ENCODE data around the gene PHC1. TPM values are rescaled to one million over a fixed set of nuclear protein-coding genes. Genes with fewer than 3 reads are reported as not detected.
"Not testable (repeated sequence)": the region's sequence is repeated elsewhere in the genome, so short reads cannot be mapped to it uniquely, and the experiment has no call there.

PHC1 gene
- total RNA-seq, 2 experiments from 2014 or later = 21.6 to 24.0 TPM

- H3K9me3 Mint-ChIP-seq = no peaks in the 10 kb centered on the region
- intact Hi-C loops (cut with micrococcal nuclease) = no loop called here
- ChIA-PET POLR2A (interaction anchor here (0.6 kb wide), 1 partner anchor 940 kb away, joined by 4 read pairs; no protein-coding TSS in a partner anchor), CTCF (interaction anchor here (0.7 to 2.4 kb wide), 10 partner anchors 8 to 1599 kb away, joined by 3 to 11 read pairs (median 4); no protein-coding TSS in a partner anchor)
- peak; percentile 21 for DNase-seq
- no peak overlapping the region for H3K27ac Mint-ChIP-seq
- H3K4me3 Mint-ChIP-seq = no peak overlapping the region
- H3K4me1 Mint-ChIP-seq (ENCODE audit: low read depth) = peaks cover 7% of the 10 kb centered on the region
- no peaks in the 10 kb centered on the region for H3K36me3 Mint-ChIP-seq
- no peaks in the 10 kb centered on the region for H3K27me3 Mint-ChIP-seq
Measured at GRCh38 chr12:8912914-8913313, 1.4 kb upstream of the PHC1 start.

DNA sequence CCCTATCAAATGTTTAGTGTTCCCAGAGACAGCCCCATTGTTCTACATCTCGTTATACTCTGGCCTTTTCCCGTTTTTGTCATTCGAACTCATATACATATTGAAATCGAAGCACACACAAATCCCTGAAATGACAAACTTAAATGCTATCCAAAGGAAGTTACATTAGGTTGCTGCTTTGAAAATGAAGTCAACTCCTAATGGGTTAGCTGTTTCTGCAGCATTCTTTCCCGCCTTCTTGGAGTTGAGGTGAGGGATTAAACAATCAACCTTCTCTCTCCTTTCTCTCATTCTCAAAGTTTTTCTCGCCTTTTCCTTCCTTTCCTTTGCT is 642 bp upstream of the PHC1 start:
- H3K36me3 Mint-ChIP-seq = no peaks in the 10 kb centered on the region
- peak overlapping the region; percentile 78 for H3K4me3 Mint-ChIP-seq
- ChIA-PET CTCF (interaction anchor here (0.7 to 2.7 kb wide), 8 partner anchors 23 to 136 kb away, joined by 3 to 16 read pairs (median 5); partner anchors contain the start of gene M6PR), POLR2A (interaction anchor here (1.5 to 1.7 kb wide), 2 partner anchors 35 to 36 kb away, joined by 4 to 8 read pairs; partner anchors contain the start of gene M6PR)
- H3K27me3 Mint-ChIP-seq = no peaks in the 10 kb centered on the region
- peak overlapping the region; percentile 84 for H3K27ac Mint-ChIP-seq
- no peak for DNase-seq
- no peaks in the 10 kb centered on the region for H3K9me3 Mint-ChIP-seq
- H3K4me1 Mint-ChIP-seq (ENCODE audit: low read depth) = peaks cover 7% of the 10 kb centered on the region
- intact Hi-C loops (cut with micrococcal nuclease) = loop anchor here (1.0 kb wide), 1 partner anchor 36 kb away; the partner anchor contains the start of gene M6PR

GRCh38 chr12:8914716-8915526 is 612 bp downstream of the PHC1 start:
- no peak overlapping the region for H3K27ac Mint-ChIP-seq
- ChIA-PET POLR2A (interaction anchor here (0.9 to 1.7 kb wide), 3 partner anchors 32 to 35 kb away, joined by 3 to 8 read pairs (median 4); partner anchors contain the start of gene M6PR), CTCF (interaction anchor here (1.0 to 2.7 kb wide), 6 partner anchors 25 to 135 kb away, joined by 4 to 16 read pairs (median 5); partner anchors contain the start of gene M6PR)
- H3K4me1 Mint-ChIP-seq (ENCODE audit: low read depth) = peaks cover 7% of the 10 kb centered on the region
- no peak overlapping the region for H3K4me3 Mint-ChIP-seq
- intact Hi-C loops (cut with micrococcal nuclease) = loop anchor here (1.0 kb wide), 1 partner anchor 34 kb away; the partner anchor contains the start of gene M6PR
- H3K27me3 Mint-ChIP-seq = no peaks in the 10 kb centered on the region
- H3K36me3 Mint-ChIP-seq = peaks cover 2% of the 10 kb centered on the region
- peak; percentile 74 for DNase-seq
- no peaks in the 10 kb centered on the region for H3K9me3 Mint-ChIP-seq

DNA sequence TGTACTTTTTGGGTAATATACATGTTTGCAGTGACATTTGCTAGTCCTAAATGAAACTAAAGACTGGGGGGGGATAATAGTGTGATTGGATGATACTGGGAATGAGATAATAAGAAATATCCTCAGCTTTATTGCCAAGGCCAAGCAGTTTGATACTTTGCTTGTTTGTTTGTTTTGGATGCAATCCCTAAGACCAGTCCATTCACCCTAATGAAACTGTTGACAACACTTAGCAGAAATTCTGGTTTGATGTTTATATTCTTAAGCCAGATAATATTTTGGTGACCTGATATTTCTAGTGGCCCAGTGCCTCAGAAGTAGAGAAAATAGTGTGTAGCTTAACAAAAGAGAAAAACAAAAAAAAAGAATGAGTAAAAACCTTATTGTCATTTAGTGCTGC is 1.8 kb downstream of the PHC1 start:
- no peak overlapping the region for H3K4me3 Mint-ChIP-seq
- H3K36me3 Mint-ChIP-seq = peaks cover 4% of the 10 kb centered on the region
- H3K4me1 Mint-ChIP-seq (ENCODE audit: low read depth) = peaks cover 7% of the 10 kb centered on the region
- no peak overlapping the region for H3K27ac Mint-ChIP-seq
- no peaks in the 10 kb centered on the region for H3K9me3 Mint-ChIP-seq
- ChIA-PET CTCF (interaction anchor here (0.9 to 2.7 kb wide), 3 partner anchors 26 to 135 kb away, joined by 3 to 16 read pairs (median 7); partner anchors contain the start of gene M6PR), POLR2A (interaction anchor here (1.0 kb wide), 1 partner anchor 34 kb away, joined by 3 read pairs; the partner anchor contains the start of gene M6PR)
- intact Hi-C loops (cut with micrococcal nuclease) = no loop called here
- H3K27me3 Mint-ChIP-seq = no peaks in the 10 kb centered on the region
- no peak for DNase-seq

GRCh38 chr12:8917031-8917430 is 2.7 kb downstream of the PHC1 start:
- no peak for DNase-seq
- Mint-ChIP-seq H3K4me3 (no peak overlapping the region), H3K27ac (no peak overlapping the region), H3K4me1 (ENCODE audit: low read depth) (peaks cover 7% of the 10 kb centered on the region), H3K27me3 (no peaks in the 10 kb centered on the region), H3K9me3 (no peaks in the 10 kb centered on the region), H3K36me3 (peaks cover 8% of the 10 kb centered on the region)
- ChIA-PET CTCF (interaction anchor here (0.9 to 2.1 kb wide), 4 partner anchors 19 to 132 kb away, joined by 3 to 7 read pairs (median 4); partner anchors contain the start of gene M6PR), POLR2A (interaction anchor here (1.0 kb wide), 1 partner anchor 33 kb away, joined by 3 read pairs; the partner anchor contains the start of gene M6PR)
- intact Hi-C loops (cut with micrococcal nuclease) = no loop called here

DNA sequence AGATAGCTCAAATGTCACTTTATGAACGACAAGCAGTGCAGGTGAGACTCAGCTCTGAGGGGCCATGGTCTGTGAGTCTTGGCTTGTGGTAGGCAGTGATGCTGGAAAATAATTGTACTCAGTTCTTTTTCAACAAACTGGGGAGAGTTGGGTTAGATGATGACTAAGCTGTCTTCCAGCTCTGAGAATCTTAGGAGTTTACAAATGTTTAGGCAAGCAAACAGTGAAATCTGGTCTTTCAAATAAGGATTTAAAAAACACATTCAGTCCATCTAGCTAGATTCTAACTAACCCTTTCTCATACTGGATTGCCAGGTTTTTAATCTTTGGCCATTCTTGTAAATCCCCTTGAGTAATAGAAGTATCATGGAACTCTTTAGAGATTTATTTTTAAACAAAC is 3.4 kb downstream of the PHC1 start:
- CTCF ChIA-PET = interaction anchor here (1.1 to 2.1 kb wide), 3 partner anchors 18 to 132 kb away, joined by 3 to 7 read pairs (median 5); no protein-coding TSS in a partner anchor
- no peaks in the 10 kb centered on the region for H3K27me3 Mint-ChIP-seq
- intact Hi-C loops (cut with micrococcal nuclease) = no loop called here
- peaks cover 11% of the 10 kb centered on the region for H3K36me3 Mint-ChIP-seq
- H3K4me3 Mint-ChIP-seq = no peak overlapping the region
- POLR2A ChIA-PET = no interaction called here
- no peak overlapping the region for H3K27ac Mint-ChIP-seq
- DNase-seq = no peak
- H3K9me3 Mint-ChIP-seq = no peaks in the 10 kb centered on the region
- peaks cover 7% of the 10 kb centered on the region for H3K4me1 Mint-ChIP-seq (ENCODE audit: low read depth)

- intact Hi-C loops (cut with micrococcal nuclease); H3K9me3 Mint-ChIP-seq; H3K4me3 Mint-ChIP-seq; DNase-seq; H3K4me1 Mint-ChIP-seq (ENCODE audit: low read depth); H3K27ac Mint-ChIP-seq; H3K27me3 Mint-ChIP-seq: not testable (repeated sequence)
- ChIA-PET POLR2A (interaction anchor here (1.2 kb wide), 1 partner anchor 30 kb away, joined by 4 read pairs; the partner anchor contains the start of gene M6PR), CTCF (interaction anchor here (0.6 to 1.8 kb wide), 3 partner anchors 7 to 130 kb away, joined by 3 to 4 read pairs (median 4); no protein-coding TSS in a partner anchor)
- peaks cover 11% of the 10 kb centered on the region for H3K36me3 Mint-ChIP-seq
Measured at GRCh38 chr12:8919643-8920042, 5.3 kb downstream of the PHC1 start.

DNA sequence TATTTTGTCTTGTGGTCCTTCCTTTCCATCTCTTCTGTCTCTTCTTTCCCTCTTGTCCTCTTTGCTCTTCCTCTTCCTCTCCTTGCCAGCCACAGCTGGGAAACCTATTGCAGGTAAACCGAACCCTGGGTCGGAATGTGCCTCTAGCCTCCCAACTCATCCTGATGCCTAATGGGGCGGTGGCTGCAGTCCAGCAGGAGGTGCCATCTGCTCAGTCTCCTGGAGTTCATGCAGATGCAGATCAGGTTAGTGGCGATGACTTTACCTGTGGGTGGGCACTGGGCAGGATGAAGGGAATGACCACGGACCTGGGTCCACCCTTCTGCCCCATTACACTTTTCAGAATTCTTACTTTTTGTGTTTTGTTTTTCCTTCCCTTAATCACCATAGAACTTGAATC is 8.2 kb downstream of the PHC1 start:
- CTCF ChIA-PET = interaction anchor here (1.1 to 1.2 kb wide), 2 partner anchors 127 to 128 kb away, joined by 3 to 4 read pairs; no protein-coding TSS in a partner anchor
- H3K4me1 Mint-ChIP-seq (ENCODE audit: low read depth) = no peaks in the 10 kb centered on the region
- no peak overlapping the region for H3K27ac Mint-ChIP-seq
- no peak for DNase-seq
- H3K36me3 Mint-ChIP-seq = peaks cover 11% of the 10 kb centered on the region
- no peak overlapping the region for H3K4me3 Mint-ChIP-seq
- intact Hi-C loops (cut with micrococcal nuclease) = no loop called here
- POLR2A ChIA-PET = no interaction called here
- H3K27me3 Mint-ChIP-seq = no peaks in the 10 kb centered on the region
- H3K9me3 Mint-ChIP-seq = no peaks in the 10 kb centered on the region

DNA sequence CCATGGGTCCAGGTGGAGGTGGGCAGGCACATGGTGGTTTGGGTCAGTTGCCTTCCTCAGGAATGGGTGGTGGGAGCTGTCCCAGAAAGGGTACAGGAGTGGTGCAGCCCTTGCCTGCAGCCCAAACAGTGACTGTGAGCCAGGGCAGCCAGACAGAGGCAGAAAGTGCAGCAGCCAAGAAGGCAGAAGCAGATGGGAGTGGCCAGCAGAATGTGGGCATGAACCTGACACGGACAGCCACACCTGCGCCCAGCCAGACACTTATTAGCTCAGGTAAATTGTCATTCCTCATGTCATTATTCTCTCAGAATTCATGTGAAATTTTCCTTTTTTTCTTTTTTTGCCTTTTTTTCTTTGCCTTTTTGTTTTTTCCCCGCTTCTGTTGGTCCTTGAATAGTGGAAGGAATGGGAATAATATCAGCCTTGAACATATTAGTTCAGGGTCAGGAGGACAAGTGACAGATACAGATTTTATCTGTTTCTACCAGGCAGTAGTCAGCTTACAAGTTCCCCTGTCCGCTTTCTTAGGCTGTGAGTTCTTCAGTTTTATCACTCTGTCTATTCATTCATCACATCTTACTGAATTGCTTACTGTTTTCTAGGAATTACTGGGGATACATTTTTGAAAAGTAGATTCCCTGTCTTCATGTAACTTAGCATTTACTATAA is 16.5 kb downstream of the PHC1 start:
- POLR2A ChIA-PET = interaction anchor here (0.6 kb wide), 1 partner anchor 21 kb away, joined by 3 read pairs; no protein-coding TSS in a partner anchor
- DNase-seq; H3K9me3 Mint-ChIP-seq; H3K27ac Mint-ChIP-seq; CTCF ChIA-PET; H3K4me3 Mint-ChIP-seq; intact Hi-C loops (cut with micrococcal nuclease); H3K4me1 Mint-ChIP-seq (ENCODE audit: low read depth); H3K27me3 Mint-ChIP-seq: not testable (repeated sequence)
- H3K36me3 Mint-ChIP-seq = peaks cover 12% of the 10 kb centered on the region

DNA sequence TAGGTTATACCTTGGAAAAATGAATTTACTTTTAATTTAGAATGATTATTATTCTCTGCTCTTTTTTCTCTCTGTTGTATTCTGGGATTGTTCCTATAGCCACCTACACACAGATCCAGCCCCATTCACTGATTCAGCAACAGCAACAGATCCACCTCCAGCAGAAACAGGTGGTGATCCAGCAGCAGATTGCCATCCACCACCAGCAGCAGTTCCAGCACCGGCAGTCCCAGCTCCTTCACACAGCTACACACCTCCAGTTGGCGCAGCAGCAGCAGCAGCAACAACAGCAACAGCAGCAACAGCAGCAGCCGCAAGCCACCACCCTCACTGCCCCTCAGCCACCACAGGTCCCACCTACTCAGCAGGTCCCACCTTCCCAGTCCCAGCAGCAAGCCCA is 18.2 kb downstream of the PHC1 start:
- H3K4me3 Mint-ChIP-seq; DNase-seq; H3K9me3 Mint-ChIP-seq; H3K4me1 Mint-ChIP-seq (ENCODE audit: low read depth); POLR2A ChIA-PET; intact Hi-C loops (cut with micrococcal nuclease); H3K27ac Mint-ChIP-seq; H3K27me3 Mint-ChIP-seq: not testable (repeated sequence)
- peaks cover 20% of the 10 kb centered on the region for H3K36me3 Mint-ChIP-seq
- CTCF ChIA-PET = interaction anchor here (1.0 kb wide), 1 partner anchor 116 kb away, joined by 3 read pairs; no protein-coding TSS in a partner anchor

GRCh38 chr12:8934080-8934479 is 19.8 kb downstream of the PHC1 start:
- DNase-seq; H3K27ac Mint-ChIP-seq; POLR2A ChIA-PET; H3K27me3 Mint-ChIP-seq; H3K9me3 Mint-ChIP-seq; H3K4me1 Mint-ChIP-seq (ENCODE audit: low read depth); intact Hi-C loops (cut with micrococcal nuclease); H3K4me3 Mint-ChIP-seq: not testable (repeated sequence)
- H3K36me3 Mint-ChIP-seq = peaks cover 26% of the 10 kb centered on the region
- CTCF ChIA-PET = interaction anchor here (0.6 kb wide), 1 partner anchor 534 kb away, joined by 4 read pairs; no protein-coding TSS in a partner anchor

- Mint-ChIP-seq H3K9me3 (no peaks in the 10 kb centered on the region), H3K27ac (no peak overlapping the region), H3K27me3 (no peaks in the 10 kb centered on the region), H3K36me3 (peaks cover 29% of the 10 kb centered on the region), H3K4me3 (no peak overlapping the region), H3K4me1 (ENCODE audit: low read depth) (no peaks in the 10 kb centered on the region)
- no peak for DNase-seq
- POLR2A ChIA-PET = no interaction called here
- CTCF ChIA-PET = no interaction called here
- intact Hi-C loops (cut with micrococcal nuclease) = no loop called here
Measured at GRCh38 chr12:8936735-8937134, 22.4 kb downstream of the PHC1 start.

Measured in activated CD4-positive, alpha-beta memory T cell treated with anti-CD3 and anti-CD28 coated beads for 36 hours (primary cell).